Chondrocyte (in vitro differentiated cells): ENCODE measurements around the gene ZDHHC21. TPM values are rescaled to one million over a fixed set of nuclear protein-coding genes. Genes with fewer than 3 reads are reported as not detected.

Source experiments
- DNase-seq: peaks from one replicate; pipeline ENCODE4 v3.0.0; 2021; ENCODE audit warnings: mixed read lengths, low spot score
- H3K27ac Mint-ChIP-seq: one replicate; pipeline ENCODE4 v1.8.0; 2021; ENCODE audit warnings: mild to moderate bottlenecking, moderate library complexity, mixed read lengths; ENCODE audit not compliant: unreplicated experiment
- H3K27me3 Mint-ChIP-seq: 2 replicates; pipeline ENCODE4 v1.8.0; 2021; ENCODE audit warnings: low read depth, mixed read lengths
- H3K36me3 Mint-ChIP-seq: 2 replicates; pipeline ENCODE4 v1.8.0; 2021; ENCODE audit warnings: low read depth, mixed read lengths
- H3K4me1 Mint-ChIP-seq: 2 replicates; pipeline ENCODE4 v1.8.0; 2021; ENCODE audit warnings: low read depth, mild to moderate bottlenecking, mixed read lengths
- H3K4me3 Mint-ChIP-seq: one replicate; pipeline ENCODE4 v1.8.0; 2021; ENCODE audit warnings: mild to moderate bottlenecking, moderate library complexity, mixed read lengths; ENCODE audit not compliant: unreplicated experiment
- H3K9me3 Mint-ChIP-seq: 2 replicates; pipeline ENCODE4 v1.8.0; 2021; ENCODE audit warnings: low read depth, mixed read lengths
- total RNA-seq: library from RNA; stranded (reverse); gene quantifications from 3 replicates; pipeline ENCODE4 v1.2.1, GENCODE V29; 2021
- TF ChIP-seq, protein P1 (sequence below): fragments of 200-600 bp; sonication (generic); IDR thresholded peaks from 2 replicates; pipeline ENCODE4 v1.5.0; 2021; ENCODE audit warnings: antibody characterized with exemption, mild to moderate bottlenecking, moderate library complexity

Gene ZDHHC21
- total RNA-seq, 1 donor from 2014 or later, result 11.4 TPM

DNA sequence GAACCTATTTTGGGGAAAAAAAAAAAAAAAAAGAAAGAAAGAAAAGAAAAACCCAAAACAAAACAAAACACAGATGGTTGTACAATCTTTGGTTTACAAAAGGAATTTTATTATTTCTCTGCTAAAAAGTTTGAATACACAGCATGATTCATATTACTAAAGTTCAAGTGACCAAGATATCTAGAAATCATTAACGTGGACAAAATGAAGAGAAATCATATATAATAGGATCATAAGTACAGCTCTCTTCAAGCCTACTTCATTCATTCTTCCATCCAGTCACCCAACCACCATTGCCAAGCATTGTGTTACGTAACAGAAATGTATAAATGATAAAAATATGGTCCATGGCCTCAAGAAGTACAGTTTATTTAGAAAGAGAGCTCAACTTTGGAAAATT is 52.9 kb downstream of the ZDHHC21 start:
- TF ChIP-seq, protein P1, sequence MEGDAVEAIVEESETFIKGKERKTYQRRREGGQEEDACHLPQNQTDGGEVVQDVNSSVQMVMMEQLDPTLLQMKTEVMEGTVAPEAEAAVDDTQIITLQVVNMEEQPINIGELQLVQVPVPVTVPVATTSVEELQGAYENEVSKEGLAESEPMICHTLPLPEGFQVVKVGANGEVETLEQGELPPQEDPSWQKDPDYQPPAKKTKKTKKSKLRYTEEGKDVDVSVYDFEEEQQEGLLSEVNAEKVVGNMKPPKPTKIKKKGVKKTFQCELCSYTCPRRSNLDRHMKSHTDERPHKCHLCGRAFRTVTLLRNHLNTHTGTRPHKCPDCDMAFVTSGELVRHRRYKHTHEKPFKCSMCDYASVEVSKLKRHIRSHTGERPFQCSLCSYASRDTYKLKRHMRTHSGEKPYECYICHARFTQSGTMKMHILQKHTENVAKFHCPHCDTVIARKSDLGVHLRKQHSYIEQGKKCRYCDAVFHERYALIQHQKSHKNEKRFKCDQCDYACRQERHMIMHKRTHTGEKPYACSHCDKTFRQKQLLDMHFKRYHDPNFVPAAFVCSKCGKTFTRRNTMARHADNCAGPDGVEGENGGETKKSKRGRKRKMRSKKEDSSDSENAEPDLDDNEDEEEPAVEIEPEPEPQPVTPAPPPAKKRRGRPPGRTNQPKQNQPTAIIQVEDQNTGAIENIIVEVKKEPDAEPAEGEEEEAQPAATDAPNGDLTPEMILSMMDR, result no peak
- H3K4me1 Mint-ChIP-seq, result peaks cover 11% of the 10 kb centered on the region
- H3K27me3 Mint-ChIP-seq, result no peaks in the 10 kb centered on the region
- peaks cover 8% of the 10 kb centered on the region for H3K36me3 Mint-ChIP-seq
- no peak overlapping the region for H3K4me3 Mint-ChIP-seq
- no peak for DNase-seq
- H3K9me3 Mint-ChIP-seq, result no peaks in the 10 kb centered on the region
- H3K27ac Mint-ChIP-seq, result no peak overlapping the region

DNA sequence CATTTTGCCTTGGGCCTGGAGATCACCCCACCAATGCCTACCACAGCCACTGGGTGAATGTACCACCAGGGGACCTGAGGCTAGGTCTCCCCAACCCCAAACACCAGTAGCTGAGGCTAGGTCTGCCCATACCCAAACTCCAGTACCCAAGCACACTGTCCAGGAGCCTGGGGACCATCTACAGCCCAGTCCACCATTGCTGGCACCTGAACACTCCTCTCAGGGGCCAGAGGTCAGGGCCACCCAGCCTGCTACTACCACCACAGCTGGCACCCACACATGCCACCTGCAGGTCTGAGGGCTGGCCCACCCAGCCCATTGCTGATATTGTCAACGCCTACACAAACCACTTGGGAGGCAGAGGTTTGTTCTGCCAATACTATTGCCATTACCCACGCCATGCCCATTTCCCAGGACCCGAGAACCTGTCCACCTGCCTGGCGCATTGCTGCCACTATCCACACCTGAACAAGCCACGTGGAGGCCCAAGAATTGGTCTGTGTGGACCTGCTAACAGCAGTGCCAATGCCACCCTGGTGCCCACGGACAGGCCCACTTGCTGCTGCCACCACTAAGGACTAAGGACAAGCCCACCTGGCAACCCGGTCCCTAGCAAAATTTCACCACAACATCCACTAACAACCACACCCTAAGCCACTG is 59.2 kb downstream of the ZDHHC21 start:
- H3K27ac Mint-ChIP-seq, result no peak overlapping the region
- TF ChIP-seq, protein P1, result no peak
- no peaks in the 10 kb centered on the region for H3K4me1 Mint-ChIP-seq
- peaks cover 19% of the 10 kb centered on the region for H3K36me3 Mint-ChIP-seq
- H3K4me3 Mint-ChIP-seq, result no peak overlapping the region
- DNase-seq, result peak; percentile 82
- H3K27me3 Mint-ChIP-seq, result no peaks in the 10 kb centered on the region
- H3K9me3 Mint-ChIP-seq, result peaks cover 17% of the 10 kb centered on the region

DNA sequence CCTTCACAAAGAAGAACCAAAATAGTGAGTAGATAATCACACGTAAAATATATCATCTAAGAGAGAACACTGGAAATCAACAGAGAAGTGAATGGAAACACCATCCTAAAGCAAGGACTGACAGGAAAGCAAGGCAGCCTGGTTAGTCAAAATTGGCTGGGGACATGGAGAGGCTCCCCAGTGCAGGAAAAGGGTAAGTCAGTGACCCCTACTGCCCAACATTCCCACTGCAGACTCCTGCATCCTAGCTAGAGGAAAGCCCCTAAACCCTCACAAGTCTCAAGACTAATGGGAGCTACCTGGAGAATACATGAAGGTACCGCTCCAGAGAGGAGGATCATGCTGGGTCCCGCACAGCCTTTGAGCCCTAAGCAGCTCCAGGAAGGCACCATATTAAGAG is 60.1 kb downstream of the ZDHHC21 start:
- H3K9me3 Mint-ChIP-seq, result peaks cover 17% of the 10 kb centered on the region
- TF ChIP-seq, protein P1, result no peak
- DNase-seq, result no peak

DNA sequence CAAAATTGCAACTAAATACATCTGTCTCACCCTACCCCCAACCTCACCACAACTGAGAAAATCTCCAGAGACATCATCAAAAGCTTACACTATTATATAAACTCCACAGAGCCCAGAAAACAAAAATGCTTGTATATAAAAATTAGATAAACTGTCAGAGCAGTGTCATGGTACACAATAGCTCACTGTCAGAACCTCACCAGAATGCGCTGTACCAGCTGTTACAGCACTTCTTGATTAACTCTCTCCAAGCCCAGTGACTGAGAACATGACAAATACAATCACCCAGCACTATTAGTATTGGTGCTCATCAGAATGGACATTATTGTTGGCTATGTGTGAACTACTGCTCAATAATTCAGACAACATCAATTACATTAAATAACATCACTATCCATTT is 65.7 kb downstream of the ZDHHC21 start:
- H3K9me3 Mint-ChIP-seq, result peaks cover 17% of the 10 kb centered on the region
- TF ChIP-seq, protein P1, result no peak
- H3K4me1 Mint-ChIP-seq, result peaks cover 7% of the 10 kb centered on the region
- no peak for DNase-seq
- H3K27me3 Mint-ChIP-seq, result no peaks in the 10 kb centered on the region
- H3K36me3 Mint-ChIP-seq, result peaks cover 17% of the 10 kb centered on the region
- H3K27ac Mint-ChIP-seq, result no peak overlapping the region
- H3K4me3 Mint-ChIP-seq, result no peak overlapping the region

More for the DNA sequence above, 60.1 kb downstream of the ZDHHC21 start:
- Mint-ChIP-seq H3K27me3 (no peaks in the 10 kb centered on the region), H3K36me3 (peaks cover 18% of the 10 kb centered on the region), H3K4me3 (no peak overlapping the region), H3K27ac (no peak overlapping the region), H3K4me1 (no peaks in the 10 kb centered on the region)

DNA sequence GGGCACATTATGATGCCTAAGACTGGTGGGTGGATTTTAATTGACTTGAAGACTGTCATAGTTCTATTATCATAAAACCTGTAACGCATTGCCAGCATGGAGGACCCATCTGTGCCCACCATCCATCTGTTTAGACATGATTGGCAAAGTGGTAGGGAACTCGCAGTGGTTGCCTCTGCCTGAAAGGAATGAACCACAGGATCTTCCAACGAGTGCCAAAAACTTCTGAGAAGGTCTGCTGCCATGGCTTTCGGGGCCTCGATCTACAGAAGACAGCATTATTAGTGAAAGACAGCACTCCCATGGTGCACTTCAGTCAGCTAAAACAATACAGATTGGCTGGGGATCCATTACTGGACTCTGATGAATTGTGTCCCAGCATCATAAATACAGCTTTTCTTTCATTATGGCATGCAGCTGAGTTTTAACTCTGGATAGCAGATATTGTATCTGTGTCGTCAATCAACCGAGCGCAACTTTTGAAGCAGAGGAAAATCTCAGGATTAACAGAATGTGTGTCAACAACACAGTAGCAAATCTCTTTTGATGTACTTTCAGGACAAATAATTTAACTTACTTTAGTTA is 74.3 kb downstream of the ZDHHC21 start:
- TF ChIP-seq, protein P1, result no peak
- no peak overlapping the region for H3K27ac Mint-ChIP-seq
- no peak for DNase-seq
- H3K4me3 Mint-ChIP-seq, result no peak overlapping the region
- no peaks in the 10 kb centered on the region for H3K4me1 Mint-ChIP-seq
- peaks cover 2% of the 10 kb centered on the region for H3K36me3 Mint-ChIP-seq
- no peaks in the 10 kb centered on the region for H3K9me3 Mint-ChIP-seq
- H3K27me3 Mint-ChIP-seq, result no peaks in the 10 kb centered on the region
